KMS-11 (cell line): ENCODE results near the gene OR10P1.

ENCODE experiments used
- H2AFZ ChIP-seq: fragments of 200-600 bp; sonication (generic); 2 replicates; pipeline ENCODE4 v1.6.1; 2016; ENCODE audit warnings: antibody characterized with exemption, mixed run types, low read depth
- H3K27ac ChIP-seq: fragments of 200-600 bp; sonication (generic); 2 replicates; pipeline ENCODE4 v1.6.1; 2016; ENCODE audit warnings: mild to moderate bottlenecking, mixed run types
- H3K27me3 ChIP-seq: fragments of 200-600 bp; sonication (generic); 2 replicates; pipeline ENCODE4 v1.6.1; 2017; ENCODE audit warnings: mild to moderate bottlenecking, low read depth, mixed run types, moderate library complexity; ENCODE audit not compliant: insufficient read depth
- H3K36me3 ChIP-seq: fragments of 200-600 bp; sonication (generic); 2 replicates; pipeline ENCODE4 v1.6.1; 2017; ENCODE audit warnings: mild to moderate bottlenecking, mixed run types; ENCODE audit not compliant: insufficient read depth
- H3K4me1 ChIP-seq: fragments of 200-600 bp; sonication (generic); 2 replicates; pipeline ENCODE4 v1.6.1; 2016; ENCODE audit warnings: mild to moderate bottlenecking, low read depth, mixed run types; ENCODE audit not compliant: poor library complexity, severe bottlenecking
- H3K4me2 ChIP-seq: fragments of 200-600 bp; sonication (generic); 2 replicates; pipeline ENCODE4 v1.7.0; 2016; ENCODE audit warnings: mild to moderate bottlenecking, mixed run types
- H3K4me3 ChIP-seq: fragments of 200-600 bp; sonication (generic); IDR thresholded peaks from 2 replicates; pipeline ENCODE4 v1.6.1; 2017; ENCODE audit warnings: low read depth, low read length, mixed read lengths; ENCODE audit not compliant: insufficient read depth
- H3K79me2 ChIP-seq: fragments of 200-600 bp; sonication (generic); 2 replicates; pipeline ENCODE4 v1.6.1; 2016; ENCODE audit warnings: low read depth, mixed run types; ENCODE audit not compliant: insufficient read depth
- H3K9ac ChIP-seq: fragments of 200-600 bp; sonication (generic); 2 replicates; pipeline ENCODE4 v1.6.1; 2016; ENCODE audit warnings: mild to moderate bottlenecking, mixed run types
- H4K20me1 ChIP-seq: fragments of 200-600 bp; sonication (generic); 2 replicates; pipeline ENCODE4 v1.6.1; 2016; ENCODE audit warnings: mild to moderate bottlenecking, mixed run types; ENCODE audit not compliant: insufficient read depth
- CTCF ChIP-seq: fragments of 200-600 bp; sonication (generic); conservative IDR thresholded peaks from 2 replicates; pipeline ENCODE4 v1.6.1; 2017; ENCODE audit warnings: low read depth, mild to moderate bottlenecking, antibody characterized with exemption, low read length, moderate library complexity, mixed read lengths

Gene OR10P1

GRCh38 chr12:55629058-55629841 is 7.4 kb upstream of the OR10P1 start:
- H3K36me3 ChIP-seq, result no peaks in the 10 kb centered on the region
- H4K20me1 ChIP-seq, result no peaks in the 10 kb centered on the region
- no peak overlapping the region for H3K4me2 ChIP-seq
- no peak overlapping the region for H2AFZ ChIP-seq
- H3K4me1 ChIP-seq, result no peaks in the 10 kb centered on the region
- no peak for TF ChIP-seq CTCF
- no peaks in the 10 kb centered on the region for H3K79me2 ChIP-seq
- no peak overlapping the region for H3K4me3 ChIP-seq
- H3K9ac ChIP-seq, result no peak overlapping the region
- H3K27me3 ChIP-seq, result no peaks in the 10 kb centered on the region
- H3K27ac ChIP-seq, result no peak overlapping the region

GRCh38 chr12:55631056-55631455 is 5.6 kb upstream of the OR10P1 start:
- Histone ChIP-seq H3K27ac (no peak overlapping the region), H3K9ac (no peak overlapping the region)

GRCh38 chr12:55631733-55632132 is 5.0 kb upstream of the OR10P1 start:
- H3K4me3 ChIP-seq, result no peak overlapping the region
- no peak overlapping the region for H3K9ac ChIP-seq
- H3K4me1 ChIP-seq, result no peaks in the 10 kb centered on the region
- no peak for TF ChIP-seq CTCF
- no peak overlapping the region for H3K4me2 ChIP-seq
- no peaks in the 10 kb centered on the region for H3K79me2 ChIP-seq
- no peak overlapping the region for H3K27ac ChIP-seq
- H2AFZ ChIP-seq, result no peak overlapping the region
- H4K20me1 ChIP-seq, result no peaks in the 10 kb centered on the region
- no peaks in the 10 kb centered on the region for H3K36me3 ChIP-seq
- H3K27me3 ChIP-seq, result no peaks in the 10 kb centered on the region

More at GRCh38 chr12:55631056-55631455, 5.6 kb upstream of the OR10P1 start:
- no peaks in the 10 kb centered on the region for H4K20me1 ChIP-seq
- no peaks in the 10 kb centered on the region for H3K4me1 ChIP-seq
- H2AFZ ChIP-seq, result no peak overlapping the region
- no peak overlapping the region for H3K4me3 ChIP-seq
- no peak for TF ChIP-seq CTCF
- H3K79me2 ChIP-seq, result no peaks in the 10 kb centered on the region
- no peaks in the 10 kb centered on the region for H3K27me3 ChIP-seq
- no peaks in the 10 kb centered on the region for H3K36me3 ChIP-seq
- no peak overlapping the region for H3K4me2 ChIP-seq

GRCh38 chr12:55633151-55633550 is 3.5 kb upstream of the OR10P1 start:
- TF ChIP-seq CTCF, result no peak
- Histone ChIP-seq H3K79me2 (no peaks in the 10 kb centered on the region), H3K27me3 (no peaks in the 10 kb centered on the region), H3K4me2 (no peak overlapping the region), H3K9ac (no peak overlapping the region), H3K4me3 (no peak overlapping the region), H3K27ac (no peak overlapping the region), H4K20me1 (no peaks in the 10 kb centered on the region), H3K36me3 (no peaks in the 10 kb centered on the region), H2AFZ (no peak overlapping the region), H3K4me1 (no peaks in the 10 kb centered on the region)
